BJ (cell line): ENCODE results near the gene NFS1. TPM values are rescaled to one million over a fixed set of nuclear protein-coding genes. Genes with fewer than 3 reads are reported as not detected.

Experiments used
- CTCF ChIA-PET: fragments of 350-600 bp; formaldehyde crosslinking; extraction: SDS; loops from one replicate; lab custom pipeline; 2021; ENCODE audit warnings: antibody characterized with exemption, inconsistent platforms; lab: Yijun Ruan, JAX
- POLR2A ChIA-PET: fragments of 300-600 bp; sonication (Branson Sonifier 250); formaldehyde crosslinking; extraction: SDS; loops from one replicate; lab custom pipeline; 2021; ENCODE audit warnings: antibody characterized with exemption; lab: Charles Lee
- DNase-seq: peaks from one replicate; pipeline ENCODE4 v3.0.0-alpha.2; 2011; ENCODE audit warnings: low read depth
- H3K27me3 ChIP-seq: 2 replicates; pipeline ENCODE4 v1.6.0; 2011; ENCODE audit warnings: low read length; ENCODE audit not compliant: control insufficient read depth, insufficient read depth
- H3K36me3 ChIP-seq: 2 replicates; pipeline ENCODE4 v1.5.1; 2011; ENCODE audit warnings: low read length; ENCODE audit not compliant: control insufficient read depth, insufficient read depth
- H3K4me3 ChIP-seq: 2 replicates; pipeline ENCODE4 v1.5.1; 2011; ENCODE audit warnings: low read depth, mild to moderate bottlenecking, control low read depth, low read length
- CTCF ChIP-seq: IDR thresholded peaks from 2 replicates; pipeline ENCODE4 v1.5.1; 2011; ENCODE audit warnings: low read depth, mild to moderate bottlenecking, control low read depth, inconsistent platforms, low read length, moderate library complexity; ENCODE audit not compliant: insufficient read depth
- polyA plus RNA-seq: library from polyadenylated mRNA; depleted of rRNA; stranded (reverse); fragments of >200 nt; gene quantifications from 2 replicates; pipeline ENCODE4 v1.2.3, GENCODE V29; 2011

The NFS1 gene
- polyA plus RNA-seq, 1 experiment = 45.6 TPM

DNA sequence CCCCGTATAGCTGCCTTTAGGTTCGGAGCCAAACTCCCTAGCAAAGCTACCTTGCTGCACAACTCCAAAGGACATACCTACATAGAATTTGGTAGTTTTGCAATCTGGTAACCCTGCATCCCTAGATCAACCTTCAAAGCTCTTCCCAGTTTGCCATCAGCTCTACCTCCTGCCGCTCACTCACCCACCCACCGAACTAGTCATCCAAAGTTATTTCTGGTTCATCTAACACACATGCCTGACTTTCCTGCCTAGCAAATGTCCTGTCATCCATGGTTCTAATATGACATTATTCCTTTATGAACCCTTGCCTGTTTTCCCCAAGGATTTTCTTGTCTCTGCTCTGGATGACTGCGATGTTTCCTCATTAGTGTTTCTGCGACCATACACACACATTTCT lies 61.9 kb downstream of the NFS1 start:
- no peak for TF ChIP-seq CTCF
- no peak overlapping the region for H3K4me3 ChIP-seq
- no peak for DNase-seq
- H3K27me3 ChIP-seq = no peaks in the 10 kb centered on the region
- peaks cover 7% of the 10 kb centered on the region for H3K36me3 ChIP-seq
- POLR2A ChIA-PET = interaction anchor here (0.5 kb wide), 1 partner anchor 22 kb away, joined by 12 read pairs; the partner anchor contains the start of gene SPAG4
- CTCF ChIA-PET = interaction anchor here (0.6 to 2.3 kb wide), 3 partner anchors 18 to 76 kb away, joined by 3 to 11 read pairs (median 3); no protein-coding TSS in a partner anchor

DNA sequence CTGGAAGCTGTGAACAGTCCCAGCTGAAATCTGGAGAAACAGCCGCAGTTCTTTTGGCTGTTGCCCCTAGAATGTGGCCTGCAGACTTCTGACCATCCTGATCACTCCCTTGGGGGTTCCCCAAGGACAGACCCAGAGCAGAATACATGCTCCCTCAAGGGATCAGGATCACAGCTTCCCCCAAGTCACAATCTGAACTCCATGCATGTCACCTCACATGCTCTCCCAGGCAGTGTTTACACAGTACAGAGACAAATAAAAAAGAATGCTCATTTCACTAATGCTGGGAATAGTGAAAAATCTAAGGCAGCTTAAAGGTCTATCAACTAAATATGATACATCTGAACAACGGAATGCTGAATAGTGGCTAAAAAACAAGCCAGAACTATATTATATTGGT lies 63.1 kb downstream of the NFS1 start:
- no peak overlapping the region for H3K4me3 ChIP-seq
- no peak for TF ChIP-seq CTCF
- POLR2A ChIA-PET = no interaction called here
- CTCF ChIA-PET = interaction anchor here (1.1 to 2.3 kb wide), 3 partner anchors 16 to 32 kb away, joined by 3 to 11 read pairs (median 4); no protein-coding TSS in a partner anchor
- no peaks in the 10 kb centered on the region for H3K27me3 ChIP-seq
- DNase-seq = no peak
- peaks cover 16% of the 10 kb centered on the region for H3K36me3 ChIP-seq

GRCh38 chr20:35635652-35636051 lies 63.5 kb downstream of the NFS1 start:
- no peak overlapping the region for H3K4me3 ChIP-seq
- TF ChIP-seq CTCF = no peak
- H3K36me3 ChIP-seq = peaks cover 19% of the 10 kb centered on the region
- DNase-seq = no peak
- H3K27me3 ChIP-seq = no peaks in the 10 kb centered on the region
- ChIA-PET POLR2A (no interaction called here), CTCF (interaction anchor here (0.6 to 2.3 kb wide), 3 partner anchors 16 to 41 kb away, joined by 3 to 11 read pairs (median 4); no protein-coding TSS in a partner anchor)

GRCh38 chr20:35632539-35633115 lies 66.5 kb downstream of the NFS1 start:
- CTCF ChIA-PET = interaction anchor here (0.6 to 5.0 kb wide), 3 partner anchors 10 to 169 kb away, joined by 3 to 29 read pairs (median 3); no protein-coding TSS in a partner anchor
- no peak for DNase-seq
- TF ChIP-seq CTCF = no peak
- POLR2A ChIA-PET = no interaction called here
- Histone ChIP-seq H3K4me3 (no peak overlapping the region), H3K27me3 (no peaks in the 10 kb centered on the region), H3K36me3 (peaks cover 27% of the 10 kb centered on the region)

GRCh38 chr20:35630636-35631035 lies 68.5 kb downstream of the NFS1 start:
- ChIA-PET CTCF (interaction anchor here (0.5 to 5.0 kb wide), 2 partner anchors 11 to 19 kb away, joined by 3 to 29 read pairs; no protein-coding TSS in a partner anchor), POLR2A (no interaction called here)
- H3K27me3 ChIP-seq = no peaks in the 10 kb centered on the region
- H3K36me3 ChIP-seq = peaks cover 35% of the 10 kb centered on the region
- DNase-seq = no peak
- TF ChIP-seq CTCF = no peak
- no peak overlapping the region for H3K4me3 ChIP-seq
